GM21515 (cell line): ENCODE data around the gene PRXL2C.
"Not testable (repeated sequence)": the region's sequence is repeated elsewhere in the genome, so short reads cannot be mapped to it uniquely, and the experiment has no call there.

Experiments
- ATAC-seq: cut with Tn5 transposase; IDR thresholded peaks from one replicate; pipeline ENCODE4 v1.9.1; 2021; ENCODE audit not compliant: unreplicated experiment

The PRXL2C gene

DNA sequence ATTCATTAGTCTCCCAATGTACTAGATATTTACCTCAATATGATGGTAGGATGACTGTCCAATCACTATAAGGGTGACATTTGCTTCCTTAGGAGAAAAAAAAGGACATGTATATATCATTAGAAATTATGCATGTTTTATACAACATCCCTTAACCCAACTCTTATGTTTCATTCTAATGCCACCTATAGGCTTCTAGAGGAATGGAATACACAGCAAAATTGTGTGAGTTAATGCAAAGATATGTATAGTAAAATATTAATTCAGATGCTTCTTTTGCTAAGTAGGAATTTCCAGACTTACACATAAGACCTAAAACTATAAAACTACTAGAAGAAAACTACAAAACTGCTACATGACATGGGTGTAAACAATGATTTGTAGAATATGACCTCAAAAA, 3.5 kb downstream of the PRXL2C start:
- no peak for ATAC-seq

DNA sequence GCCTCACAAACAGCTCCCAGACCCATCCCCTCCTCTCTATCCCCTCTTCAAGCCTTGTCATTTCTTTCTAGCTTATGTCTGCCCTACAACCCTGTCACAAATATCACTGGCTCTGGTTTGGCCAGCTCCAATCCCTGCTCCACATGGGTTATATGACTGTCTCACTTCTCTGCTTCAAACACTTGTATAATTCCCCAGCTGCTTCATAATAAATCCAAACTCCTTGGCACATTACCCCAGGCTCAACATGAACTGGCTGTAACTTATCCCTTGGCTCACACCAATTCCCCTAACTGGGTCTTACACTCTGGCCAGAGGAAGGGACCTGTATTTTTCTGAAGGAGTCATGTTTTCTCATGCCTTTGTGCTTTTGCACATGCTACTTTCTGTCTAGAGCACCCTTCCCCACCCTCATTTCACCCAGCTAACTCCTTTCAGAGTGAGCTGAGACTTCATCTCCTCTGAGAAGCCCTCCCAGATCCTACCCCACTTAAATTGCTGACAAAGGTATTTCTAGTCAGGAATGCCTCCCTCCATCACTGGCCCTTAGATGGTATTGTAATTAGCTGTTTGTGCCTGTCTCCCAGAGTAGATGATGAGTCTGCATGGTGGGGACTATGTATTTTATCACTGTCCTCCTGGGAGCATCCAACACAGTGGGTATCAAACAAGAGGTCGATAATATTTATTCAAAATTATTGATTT, 5.3 kb downstream of the PRXL2C start:
- no peak for ATAC-seq

DNA sequence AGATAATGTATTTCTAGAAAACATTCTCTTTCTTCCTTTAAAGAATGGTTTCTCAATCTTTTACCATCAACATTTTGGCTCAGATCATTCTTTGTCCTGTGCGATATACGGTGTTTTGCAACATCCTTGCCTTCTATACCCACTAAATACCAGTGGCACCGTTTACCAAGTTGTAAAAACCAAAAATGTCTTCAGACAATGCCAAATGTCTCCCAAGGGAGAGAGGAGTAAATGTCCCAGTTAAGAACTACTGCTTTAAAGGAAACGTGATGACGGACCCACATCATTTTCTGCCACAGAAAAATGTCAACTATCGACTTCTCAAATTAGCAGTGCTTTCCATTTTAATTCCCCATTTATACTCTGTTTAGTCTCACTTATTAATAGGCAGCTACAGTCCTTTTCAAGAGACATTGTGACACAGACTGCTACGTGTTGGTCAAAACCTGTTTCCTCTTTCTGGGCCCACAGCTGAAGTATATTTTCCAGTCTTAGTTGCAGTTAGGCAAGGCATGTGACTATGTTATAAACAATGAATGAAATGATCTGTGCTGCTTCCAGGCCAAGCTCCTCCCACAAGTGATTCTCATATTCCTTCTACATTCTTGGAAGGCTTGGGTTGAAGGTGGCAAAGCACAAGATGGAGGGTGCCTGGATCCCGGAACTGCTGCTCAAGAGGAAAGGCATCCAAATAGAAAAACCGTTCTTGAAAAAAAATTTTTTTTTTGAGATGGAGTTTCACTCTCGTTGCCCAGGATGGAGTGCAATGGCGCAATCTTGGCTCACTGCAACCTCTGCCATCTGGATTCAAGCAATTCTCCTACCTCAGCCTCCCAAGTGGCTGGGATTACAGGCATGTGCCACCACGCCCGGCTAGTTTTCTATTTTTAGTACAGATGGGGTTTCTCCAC, 8.8 kb downstream of the PRXL2C start:
- ATAC-seq: no peak

DNA sequence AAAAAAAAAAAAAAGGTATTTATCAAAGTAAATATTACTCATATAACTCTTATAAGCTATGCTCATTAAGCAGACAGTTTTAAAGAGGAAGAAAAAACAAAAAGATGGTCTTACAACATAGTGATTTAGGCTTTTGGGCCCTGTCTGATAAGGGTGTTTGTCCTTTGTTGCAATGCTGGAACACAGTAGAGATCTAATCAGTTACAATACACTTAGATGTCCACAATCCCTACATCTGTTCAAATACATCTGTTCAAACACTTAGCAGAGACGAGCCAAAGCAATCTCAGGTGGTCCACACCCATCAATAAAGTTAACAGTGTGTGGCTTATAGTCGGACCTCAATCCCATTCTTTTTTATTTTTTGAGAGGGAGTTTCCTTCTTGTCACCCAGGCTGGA, 11.0 kb downstream of the PRXL2C start:
- ATAC-seq: no peak

DNA sequence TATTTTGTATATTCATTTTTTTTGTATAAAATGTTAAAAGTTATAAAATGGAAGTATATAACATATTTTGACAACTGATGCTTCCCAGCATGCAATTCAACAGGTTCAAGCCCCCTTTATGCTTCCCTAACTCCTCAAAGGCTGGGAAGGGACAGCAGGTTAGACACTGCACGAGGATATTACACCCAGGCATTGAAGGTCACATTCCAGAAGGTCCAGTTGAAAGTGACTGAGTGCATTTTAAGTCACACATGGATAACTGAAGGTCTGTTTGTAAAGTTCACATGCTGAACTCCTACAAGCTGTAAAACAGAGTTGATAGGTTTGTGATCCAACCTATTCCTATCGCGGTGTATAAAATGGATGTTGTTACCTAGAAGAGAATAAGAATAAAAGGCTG, 13.6 kb downstream of the PRXL2C start:
- no peak for ATAC-seq

DNA sequence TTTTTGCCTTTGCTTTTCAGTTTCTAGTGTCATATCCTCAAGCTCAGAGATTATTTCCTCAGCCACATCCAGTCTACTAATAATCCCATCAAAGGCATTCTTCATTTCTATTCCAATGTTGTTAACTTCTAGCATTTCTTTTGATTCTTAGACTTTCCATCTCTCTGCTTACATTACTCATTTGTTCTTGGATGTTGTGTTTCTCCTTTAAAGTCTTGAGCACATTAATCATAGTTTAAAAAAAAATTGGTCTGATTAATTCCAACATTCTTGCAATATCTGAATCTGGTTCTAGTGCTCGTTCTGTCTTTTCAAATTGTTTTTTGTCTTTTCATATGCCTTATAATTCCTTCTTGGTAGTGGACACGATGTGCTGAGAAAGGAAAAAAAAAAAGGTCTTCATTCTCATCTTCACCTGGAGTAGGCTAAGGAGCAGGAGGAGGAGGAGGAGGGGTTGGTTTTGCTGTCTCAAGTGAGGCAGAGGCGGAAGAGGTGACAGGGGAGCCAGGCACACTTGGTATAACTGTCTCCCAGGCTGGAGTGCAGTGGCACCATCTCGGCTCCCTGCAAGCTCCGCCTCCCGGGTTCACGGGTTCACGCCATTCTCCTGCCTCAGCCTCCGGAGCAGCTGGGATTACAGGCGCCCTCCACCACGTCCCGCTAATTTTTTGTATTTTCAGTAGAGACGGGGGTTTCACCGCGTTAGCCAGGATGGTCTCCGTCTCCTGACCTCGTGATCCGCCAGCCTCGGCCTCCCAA, 16.3 kb downstream of the PRXL2C start:
- ATAC-seq: no peak

DNA sequence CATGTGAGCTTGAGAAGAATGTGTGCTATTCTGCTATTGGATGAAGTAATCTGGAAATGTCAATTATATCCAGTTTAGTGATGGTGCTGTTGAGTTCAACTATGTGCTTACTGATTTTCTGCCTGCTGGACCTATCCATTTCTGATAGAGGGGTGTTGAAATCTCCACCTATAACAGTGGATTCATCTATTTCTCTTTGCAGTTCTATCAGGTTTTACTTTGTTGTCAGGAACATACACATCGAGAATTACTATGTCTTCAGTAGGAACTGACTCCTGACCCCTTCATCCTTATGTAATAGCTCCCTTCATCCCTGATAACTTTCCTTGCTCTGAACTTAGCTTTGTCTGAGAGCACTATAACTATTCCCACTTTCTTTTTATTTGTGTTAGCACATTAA, 18.7 kb downstream of the PRXL2C start:
- no peak for ATAC-seq

DNA sequence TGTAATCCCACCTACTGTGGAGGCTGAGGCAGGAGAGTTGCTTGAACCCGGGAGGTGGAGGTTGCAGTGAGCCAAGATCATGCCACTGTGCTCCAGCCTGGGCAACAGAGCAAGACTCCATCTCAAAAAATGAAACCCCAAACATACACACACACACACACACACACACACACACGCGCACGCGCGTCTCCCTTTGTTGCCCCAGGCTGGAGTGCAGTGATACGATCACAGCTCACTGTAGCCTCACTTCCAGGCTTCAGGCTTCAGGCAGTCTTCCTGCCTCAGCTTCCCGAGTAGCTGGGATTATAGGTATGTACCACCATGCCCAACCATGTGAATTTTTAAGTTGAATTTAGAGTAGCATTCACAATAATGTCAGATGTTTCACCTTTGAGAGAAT, 21.5 kb downstream of the PRXL2C start:
- not testable (repeated sequence) for ATAC-seq

DNA sequence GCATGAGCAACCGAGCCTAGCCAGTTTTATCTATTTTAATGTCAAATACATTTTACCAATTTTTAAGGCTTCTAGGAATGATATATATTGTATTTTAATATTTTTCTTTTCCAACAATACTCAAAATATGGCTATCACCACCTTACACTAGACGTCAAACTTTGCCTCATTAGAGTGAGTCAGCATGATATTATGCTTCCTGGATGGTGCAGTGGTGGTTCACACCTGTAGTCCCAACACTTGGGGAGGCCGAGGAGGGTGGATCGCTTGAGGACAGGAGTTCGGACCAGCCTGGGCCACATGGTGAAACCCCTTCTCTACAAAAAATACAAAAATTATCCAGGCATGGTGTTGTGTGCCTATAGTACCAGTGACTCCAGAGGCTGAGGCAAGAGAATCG, 28.2 kb downstream of the PRXL2C start:
- no peak for ATAC-seq

DNA sequence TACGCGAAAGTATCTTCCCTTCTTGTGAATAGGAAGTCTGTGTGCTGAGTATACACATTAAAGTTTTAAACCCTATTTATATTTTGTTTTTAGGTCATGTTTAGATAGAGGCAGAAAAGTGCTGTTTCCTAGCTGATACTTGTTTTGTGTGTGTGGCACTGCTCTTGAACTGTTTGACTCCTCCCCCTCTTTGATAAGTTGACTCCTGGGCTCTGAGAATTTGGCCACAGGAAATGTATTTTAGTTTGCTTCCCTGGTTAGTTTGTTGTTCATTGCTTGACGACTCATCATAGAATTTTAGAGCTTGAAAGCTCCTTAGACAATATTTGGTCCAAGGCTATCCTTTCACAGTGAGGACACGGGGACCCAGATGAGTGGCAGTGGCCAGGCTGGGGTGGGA, 33.5 kb downstream of the PRXL2C start:
- ATAC-seq: no peak

DNA sequence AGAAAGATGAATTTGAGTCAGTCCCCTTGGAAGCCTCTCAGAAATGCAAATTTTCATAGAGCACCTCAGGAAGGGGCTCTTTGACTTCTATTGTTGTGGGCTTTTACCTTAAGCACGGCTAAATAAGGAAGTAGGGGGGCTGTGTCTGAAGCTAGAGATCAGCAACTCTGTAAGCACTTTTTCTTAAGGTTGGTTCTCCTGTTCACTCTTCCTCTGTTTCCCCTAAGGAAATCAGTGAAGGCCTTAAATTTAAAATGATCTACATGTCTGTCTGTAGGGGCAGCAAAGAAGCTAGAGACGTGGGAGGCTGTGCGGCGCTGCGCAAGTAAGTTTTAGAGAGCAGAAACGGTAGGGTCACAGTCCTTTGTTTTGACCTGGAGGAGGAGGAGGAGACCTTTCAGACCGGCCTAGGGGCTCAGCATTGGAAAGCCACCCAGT, 34.3 kb downstream of the PRXL2C start:
- ATAC-seq: no peak

DNA sequence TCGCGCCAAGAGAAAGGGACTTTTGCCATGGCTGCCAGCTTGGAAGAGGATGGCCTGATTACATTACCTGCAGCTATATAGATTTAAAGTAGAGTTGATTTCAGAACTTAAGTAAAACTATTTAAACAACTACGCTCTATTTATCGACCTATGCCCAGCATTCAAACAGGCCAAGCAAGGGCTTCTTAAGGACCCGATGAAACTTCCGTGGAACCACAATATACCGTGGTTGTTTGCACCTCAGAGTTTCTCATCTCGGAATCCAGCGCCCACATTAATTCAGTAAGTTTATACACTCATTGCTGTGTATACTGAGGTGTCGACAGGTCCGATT, 35.0 kb downstream of the PRXL2C start:
- ATAC-seq: no peak

DNA sequence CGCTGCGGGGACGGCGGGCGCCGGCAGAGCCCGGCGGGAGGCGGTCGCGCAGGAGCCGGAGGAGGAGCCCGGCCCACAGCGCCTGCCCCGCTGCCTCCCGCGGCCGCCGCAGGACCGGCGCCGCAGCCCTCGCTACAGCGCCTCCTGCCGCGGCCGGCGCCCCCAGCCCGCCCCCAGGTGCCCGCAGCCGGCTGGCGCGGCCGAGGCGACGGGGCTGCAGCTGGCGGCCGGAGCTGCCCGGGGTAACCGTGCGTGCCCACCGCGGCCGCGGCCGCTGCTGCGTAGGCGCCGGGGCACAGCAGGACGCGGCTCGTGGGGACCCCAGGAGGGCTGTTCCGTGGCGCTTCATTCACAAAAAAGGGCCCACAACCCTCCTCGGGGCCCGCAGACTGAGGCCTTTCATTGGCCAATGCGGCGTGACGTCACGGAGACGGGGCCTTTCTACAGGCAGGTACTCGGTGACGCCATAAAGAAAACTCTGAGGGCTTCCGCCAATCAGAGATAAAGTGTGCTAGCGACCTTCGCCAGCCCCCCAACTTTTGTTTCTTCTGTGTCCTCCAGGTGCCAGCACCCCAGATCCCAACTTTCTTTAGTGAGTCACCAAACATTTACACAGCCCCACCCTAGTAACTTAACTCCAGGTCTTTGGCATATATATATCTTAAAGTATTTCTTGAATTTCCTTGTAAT, 35.5 kb downstream of the PRXL2C start, which contains the start of gene CDC14B:
Gene CDC14B (minus strand): TSS at position 353 of the 690 bp plus-strand sequence. CDS start 465 bp downstream, outside the sequence.
- ATAC-seq: no peak

DNA sequence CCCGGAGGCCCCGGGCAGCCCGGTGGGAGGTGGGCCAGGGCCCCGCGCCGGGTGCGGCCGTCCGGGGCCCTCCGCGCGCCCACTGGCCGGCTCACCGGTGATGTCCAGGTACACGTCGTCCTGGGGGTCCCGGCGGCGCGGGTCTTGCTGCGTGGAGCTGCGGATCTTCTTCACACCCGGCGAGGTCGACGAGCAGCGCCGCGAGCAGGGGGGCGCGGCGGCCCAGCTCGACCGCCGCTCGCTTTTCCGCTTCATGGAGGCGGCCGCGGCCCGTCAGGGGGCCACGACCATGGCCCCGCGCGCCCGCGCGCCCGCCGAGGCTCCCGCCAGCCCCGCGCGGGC, 36.0 kb downstream of the PRXL2C start:
- no peak for ATAC-seq

DNA sequence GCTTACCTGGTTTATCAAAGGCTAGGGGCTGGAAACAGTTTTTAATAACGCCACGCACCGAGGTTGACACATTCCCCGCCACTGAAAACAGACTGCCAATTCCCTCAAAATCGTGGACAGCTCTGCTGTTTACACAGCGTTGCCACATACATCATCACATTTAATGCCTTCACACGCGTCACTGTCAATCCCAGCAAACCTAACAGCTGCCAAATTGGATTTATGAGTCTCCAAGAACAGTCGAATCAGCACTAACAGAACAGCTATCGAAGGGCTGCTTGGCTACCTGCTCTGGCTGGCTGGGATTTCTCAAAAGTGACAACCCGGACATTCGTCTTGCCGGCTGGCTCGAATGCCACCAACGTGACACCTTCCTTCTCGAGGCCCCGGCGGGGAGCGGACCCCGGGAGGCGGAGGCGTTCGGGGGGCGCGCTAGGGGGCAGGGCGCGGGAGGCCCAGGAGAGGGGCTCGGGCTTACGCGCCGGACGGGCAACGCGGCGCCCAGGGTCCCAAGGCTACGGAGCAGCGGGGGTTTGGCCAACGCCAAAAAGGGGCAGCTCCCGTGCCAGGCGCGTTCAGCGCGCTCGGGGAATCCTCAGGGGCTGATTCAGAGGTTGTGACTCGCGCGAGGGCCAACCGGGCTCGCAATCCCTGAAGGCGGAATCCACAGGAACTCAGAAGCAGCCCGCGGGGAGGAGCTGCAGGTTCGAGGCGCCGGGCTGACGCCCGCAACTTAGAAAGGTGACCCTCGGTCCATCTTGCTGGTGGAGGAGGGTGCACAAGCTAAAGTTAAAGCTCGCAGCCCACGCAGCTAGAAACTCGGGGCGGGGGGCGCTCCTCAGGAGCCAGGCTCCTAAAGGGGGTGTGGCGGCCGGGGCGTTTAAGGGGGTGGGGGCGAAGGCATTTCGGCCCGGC, 36.7 kb downstream of the PRXL2C start:
- no peak for ATAC-seq

DNA sequence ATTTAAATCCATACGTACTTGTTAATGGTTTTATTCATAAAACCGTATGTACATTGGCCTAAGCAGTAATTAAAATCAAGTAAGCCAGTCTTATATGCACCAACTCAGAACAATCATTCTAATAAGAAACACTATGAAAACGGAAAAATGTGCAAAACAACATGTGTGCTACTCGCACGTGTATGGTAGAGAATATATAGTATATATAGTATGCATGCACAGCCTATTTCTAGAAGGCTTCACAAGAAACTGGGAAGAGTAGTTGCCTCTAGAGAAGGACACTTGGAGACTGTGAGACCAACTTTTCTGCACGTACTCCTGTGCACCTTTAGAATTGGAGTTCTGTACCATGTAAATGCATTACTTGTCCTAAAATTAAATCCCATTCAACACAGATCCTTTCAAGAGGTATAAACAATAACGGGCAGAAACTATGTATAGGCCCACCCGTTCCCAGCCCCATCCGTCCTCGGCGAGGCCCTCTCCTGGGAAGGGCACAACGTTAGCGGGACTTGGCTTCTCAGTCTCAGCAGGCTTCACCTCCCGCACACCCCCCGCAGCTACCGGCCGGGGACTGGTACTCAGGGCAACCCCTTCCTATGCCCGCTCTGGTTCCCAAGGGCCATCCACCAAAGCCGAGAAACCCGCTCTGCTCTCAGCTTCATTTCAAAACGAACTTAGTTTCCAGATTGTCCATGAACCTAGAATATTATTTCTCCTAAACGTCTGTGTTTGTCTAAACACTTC, 37.5 kb downstream of the PRXL2C start:
- ATAC-seq: no peak

DNA sequence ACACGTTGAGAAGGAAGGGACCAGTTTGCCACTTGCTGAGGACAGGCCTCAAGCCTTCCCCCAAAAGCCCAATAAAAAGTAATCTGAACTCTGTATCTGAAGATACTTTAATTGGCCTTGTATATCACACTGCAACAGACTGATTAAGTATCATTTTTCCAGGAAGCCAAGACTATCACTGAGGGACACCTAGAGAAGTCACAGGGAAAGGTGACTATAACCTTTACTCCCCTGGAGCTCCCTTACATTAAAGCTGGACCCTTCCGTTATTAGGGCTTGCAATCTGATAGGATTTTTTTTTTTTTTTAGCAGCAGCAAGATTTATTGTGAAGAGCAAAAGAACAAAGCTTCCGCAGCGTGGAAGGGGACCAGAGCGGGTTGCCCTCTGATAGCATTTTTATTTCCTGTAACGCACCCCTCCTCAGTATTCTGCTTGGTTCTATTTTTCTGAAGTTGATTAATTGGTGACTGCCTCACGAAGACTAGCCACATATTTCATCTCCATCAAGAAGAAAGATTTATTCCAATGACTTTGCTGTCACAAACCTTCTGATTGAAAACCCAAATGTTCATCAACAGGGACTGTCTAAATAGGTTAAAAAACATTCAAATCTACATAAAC, 38.2 kb downstream of the PRXL2C start:
- ATAC-seq: no peak

DNA sequence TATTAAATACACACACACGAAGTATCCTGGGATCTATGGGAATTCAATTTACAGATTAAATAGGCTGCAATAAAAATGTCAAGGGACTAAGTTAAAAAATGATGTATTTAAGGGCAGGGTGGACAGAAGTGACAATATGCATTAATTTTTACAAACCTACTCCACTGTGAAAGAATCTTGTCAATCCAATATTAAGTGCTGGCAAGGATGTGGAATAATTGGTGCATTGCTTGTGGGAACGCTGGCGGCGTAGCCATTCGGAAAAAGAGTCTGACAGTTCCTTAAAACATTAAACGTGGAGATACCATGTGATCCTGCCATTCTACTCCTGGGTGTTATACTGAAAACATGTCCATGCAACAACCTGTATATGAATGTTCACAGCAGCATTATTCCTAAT, 39.7 kb downstream of the PRXL2C start:
- ATAC-seq: no peak

DNA sequence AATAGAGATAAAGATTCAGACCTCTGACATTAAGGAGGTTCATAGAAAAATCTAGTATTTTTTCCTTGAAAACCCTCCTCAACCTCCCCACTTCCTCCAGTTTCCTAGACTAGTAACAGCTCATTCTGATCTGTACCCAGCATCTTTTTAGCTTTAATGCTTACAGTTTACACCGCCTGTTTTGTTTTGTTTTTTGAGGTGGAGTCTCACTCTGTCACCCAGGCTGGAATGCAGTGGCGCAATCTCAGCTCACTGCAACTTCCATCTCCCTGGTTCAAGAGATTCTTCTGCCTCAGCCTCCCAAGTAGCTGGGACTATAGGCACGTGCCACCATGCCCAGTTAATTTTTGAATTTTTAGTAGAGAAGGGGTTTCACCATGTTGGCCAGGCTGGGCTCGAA, 40.5 kb downstream of the PRXL2C start:
- not testable (repeated sequence) for ATAC-seq
